NCI-H526 (cell line): ENCODE data around the gene S100A10.

Source experiments
- DNase-seq, 2 experiments: peaks; one replicate each; lab custom pipeline; 2025; lab: John Stamatoyannopoulos, UW

The S100A10 gene

DNA sequence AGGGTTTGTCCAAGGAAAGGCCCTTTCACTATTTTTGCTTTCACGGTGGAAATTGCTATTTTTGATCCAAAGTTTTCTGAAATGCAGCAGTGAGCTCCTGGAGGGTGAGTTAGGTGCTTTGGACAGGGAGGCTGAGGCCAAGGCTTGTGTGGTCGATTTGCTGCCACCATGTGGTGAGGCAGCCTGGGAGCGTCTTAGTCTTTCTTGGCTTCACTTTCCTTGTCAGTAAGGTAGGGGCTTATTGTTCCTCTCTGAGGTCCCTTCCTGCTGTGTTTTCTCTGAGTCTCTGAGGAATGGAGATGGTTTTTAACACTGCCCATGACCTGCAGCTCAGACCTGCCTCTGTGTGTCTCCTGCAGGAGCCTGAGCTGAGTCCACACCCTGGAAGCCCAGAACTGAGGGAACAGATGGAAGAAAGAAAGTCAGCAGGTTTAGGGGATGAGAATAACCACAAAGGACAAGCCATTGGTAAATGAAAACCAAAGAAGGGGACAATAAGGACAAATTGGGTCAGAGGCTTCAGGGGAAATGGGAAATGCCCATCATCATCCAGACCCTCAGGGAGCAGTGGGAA is 20.1 kb upstream of the S100A10 start:
- DNase-seq = peak in 1 of 2 experiments; percentile 73

DNA sequence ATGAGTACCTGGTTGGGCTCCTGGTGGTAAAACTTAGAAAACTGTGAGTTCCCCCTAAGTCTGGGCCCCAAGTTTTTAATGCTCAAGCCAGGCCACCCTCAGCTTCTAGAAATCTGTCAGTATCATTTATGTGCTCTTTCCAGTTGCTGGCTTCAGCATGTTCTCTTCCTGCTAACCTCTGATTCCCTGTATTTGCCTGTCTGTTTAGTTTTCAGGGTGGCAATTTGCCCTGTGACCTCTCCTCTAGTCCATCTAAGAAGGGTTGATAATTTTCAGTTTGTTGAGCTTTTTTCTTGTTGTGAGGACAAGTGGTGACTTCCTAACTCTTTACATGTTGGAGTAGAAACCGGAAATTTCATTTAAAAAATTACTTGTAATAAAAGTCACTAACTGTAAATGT is 16.0 kb upstream of the S100A10 start:
- no peak for DNase-seq

DNA sequence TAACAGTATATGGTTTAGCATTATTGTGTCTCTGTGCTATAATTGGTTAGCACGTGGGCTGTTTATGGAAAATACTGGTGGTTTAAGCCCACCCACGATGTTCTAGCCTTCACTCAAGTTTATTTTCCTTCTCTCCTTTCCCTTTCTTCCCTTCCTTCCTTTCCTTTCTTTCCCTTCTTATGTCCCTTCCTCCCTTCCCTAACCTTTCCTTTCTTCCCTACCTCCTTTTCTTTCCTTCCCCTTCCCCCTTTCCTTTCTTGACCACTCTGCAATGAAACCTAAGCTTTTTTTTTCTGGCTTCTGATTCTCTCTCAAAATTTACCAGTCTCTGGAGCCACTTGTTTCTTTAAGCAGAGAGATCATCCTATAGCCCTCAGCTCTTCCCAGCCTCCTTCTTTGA is 13.4 kb upstream of the S100A10 start:
- DNase-seq = no peak

- no peak for DNase-seq
These were observed 11.8 kb upstream of the S100A10 start for GRCh38 chr1:152005360-152005912.

DNA sequence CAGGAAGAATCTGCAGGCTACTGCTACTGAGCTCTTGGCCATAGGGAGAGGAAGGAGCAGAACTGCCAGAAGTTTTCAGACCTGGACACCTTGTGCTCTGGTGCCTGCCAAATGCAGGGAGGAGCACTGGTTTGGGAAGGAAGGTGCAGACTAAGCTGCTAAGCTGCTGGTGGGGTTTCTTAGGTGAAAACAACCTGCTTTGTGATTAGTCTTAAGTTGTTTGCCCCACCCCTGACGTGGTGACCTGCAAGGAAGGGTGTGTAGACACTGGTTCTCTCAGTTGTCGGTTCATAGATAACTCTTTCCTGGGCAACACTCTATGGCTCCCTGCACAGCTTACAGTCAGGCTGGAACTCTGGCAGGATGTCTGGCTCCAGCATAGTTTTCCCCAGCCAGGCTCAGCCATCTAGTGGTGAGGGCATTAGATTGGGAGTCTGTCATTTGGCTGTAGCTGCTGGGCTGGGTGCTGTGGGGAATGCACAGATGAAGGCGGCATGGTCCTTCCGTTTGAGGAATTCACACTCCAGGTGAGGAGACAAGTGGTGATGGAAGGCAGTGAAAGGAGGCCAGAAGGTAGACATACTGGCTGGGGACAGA is 10.3 kb upstream of the S100A10 start:
- DNase-seq = peak in 1 of 2 experiments; percentile 29

- DNase-seq = no peak
These were observed 9.3 kb upstream of the S100A10 start for GRCh38 chr1:152002960-152003359.

- DNase-seq = peak; percentile 82 to 96
These were observed 8.2 kb upstream of the S100A10 start for GRCh38 chr1:152001631-152002584.

DNA sequence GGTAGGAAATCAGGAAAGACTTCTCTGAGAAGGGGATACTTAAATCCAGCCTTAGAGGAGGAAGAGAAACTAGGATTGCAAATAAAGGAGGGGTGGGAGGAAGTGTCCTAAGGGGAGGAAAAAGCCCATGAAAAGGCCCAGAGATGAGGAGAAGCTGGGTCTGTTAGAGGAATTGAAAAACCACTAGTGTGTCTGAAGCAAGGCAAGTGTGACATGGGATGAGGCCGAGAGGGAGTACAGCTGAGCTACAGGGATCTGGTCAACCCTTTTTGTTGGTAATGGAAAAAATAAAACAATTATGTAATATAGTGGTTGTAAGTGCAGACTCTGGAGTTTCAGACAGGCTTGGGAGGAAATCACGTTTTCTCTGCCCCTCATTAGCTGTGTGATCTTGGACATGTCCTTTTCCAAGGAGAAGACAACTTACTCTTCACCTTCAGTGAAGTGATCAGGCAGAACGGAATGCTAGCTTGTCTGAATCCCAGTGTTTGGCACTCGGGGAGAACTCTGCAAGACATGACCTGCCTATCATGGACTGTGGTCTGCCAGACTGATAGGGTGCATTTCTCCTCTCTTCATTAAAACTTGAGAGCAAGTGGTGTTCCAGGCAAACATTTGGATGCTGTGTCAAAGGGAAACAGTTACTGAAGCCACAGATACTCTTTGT is 7.4 kb upstream of the S100A10 start:
- DNase-seq = no peak

- DNase-seq = no peak
These were observed 5.1 kb upstream of the S100A10 start for GRCh38 chr1:151998611-151999362.

- no peak for DNase-seq
These were observed 3.6 kb upstream of the S100A10 start for GRCh38 chr1:151997284-151997570.

DNA sequence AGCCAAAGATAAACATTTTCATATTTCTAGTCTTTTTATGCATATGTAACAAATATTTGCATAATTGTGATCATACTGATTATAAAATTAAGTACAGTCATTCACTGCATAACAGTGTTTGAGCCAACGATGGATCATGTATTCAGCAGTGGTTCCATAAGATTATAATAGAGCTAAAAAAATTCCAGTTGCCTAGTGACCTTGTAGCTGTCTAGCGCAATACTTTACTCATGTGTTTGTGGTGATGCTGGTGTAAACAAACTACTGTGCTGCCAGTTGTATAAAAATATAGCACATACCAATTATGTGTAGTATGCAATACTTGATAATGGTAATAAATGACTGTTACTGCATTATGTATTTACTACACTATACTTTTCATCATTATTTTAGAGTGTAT is 2.1 kb upstream of the S100A10 start:
- DNase-seq = peak in 1 of 2 experiments; percentile 22

- no peak for DNase-seq
These were observed 1.3 kb upstream of the S100A10 start for GRCh38 chr1:151994956-151995355.

DNA sequence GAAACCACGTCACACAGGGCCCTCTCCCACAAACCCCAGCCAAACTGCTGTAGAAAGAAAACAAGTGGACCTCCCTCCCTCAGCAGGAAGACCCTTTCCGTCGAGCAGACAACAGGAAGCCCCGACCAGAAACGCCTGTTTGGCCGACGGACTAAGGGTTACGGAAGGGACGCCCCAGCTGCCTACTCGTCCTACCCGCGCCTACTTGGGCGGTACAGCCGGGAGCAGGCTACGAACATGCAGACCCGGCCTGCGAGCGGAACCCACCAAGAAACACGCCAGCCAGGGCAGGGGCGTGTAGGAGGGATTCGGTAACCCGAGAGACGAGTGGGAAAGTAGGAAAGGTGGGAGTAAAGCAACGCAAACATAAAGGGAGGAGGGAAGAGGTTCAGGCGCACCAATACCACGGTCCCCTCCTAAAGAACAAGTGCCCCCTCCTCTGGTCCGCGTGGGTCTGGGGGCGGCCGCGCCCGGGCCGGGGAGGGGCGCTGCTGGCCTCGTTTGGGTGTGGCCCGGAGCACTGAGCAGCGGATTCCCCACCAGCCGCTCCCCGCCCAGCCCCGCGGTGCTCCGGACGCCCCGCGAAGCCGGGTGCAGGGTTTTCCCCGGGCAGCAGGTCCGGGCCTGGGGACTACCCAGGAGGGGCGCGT is 450 bp downstream of the S100A10 start:
- peak in 1 of 2 experiments; percentile 55 for DNase-seq

- no peak for DNase-seq
These were observed 1.2 kb downstream of the S100A10 start for GRCh38 chr1:151992303-151993083.

DNA sequence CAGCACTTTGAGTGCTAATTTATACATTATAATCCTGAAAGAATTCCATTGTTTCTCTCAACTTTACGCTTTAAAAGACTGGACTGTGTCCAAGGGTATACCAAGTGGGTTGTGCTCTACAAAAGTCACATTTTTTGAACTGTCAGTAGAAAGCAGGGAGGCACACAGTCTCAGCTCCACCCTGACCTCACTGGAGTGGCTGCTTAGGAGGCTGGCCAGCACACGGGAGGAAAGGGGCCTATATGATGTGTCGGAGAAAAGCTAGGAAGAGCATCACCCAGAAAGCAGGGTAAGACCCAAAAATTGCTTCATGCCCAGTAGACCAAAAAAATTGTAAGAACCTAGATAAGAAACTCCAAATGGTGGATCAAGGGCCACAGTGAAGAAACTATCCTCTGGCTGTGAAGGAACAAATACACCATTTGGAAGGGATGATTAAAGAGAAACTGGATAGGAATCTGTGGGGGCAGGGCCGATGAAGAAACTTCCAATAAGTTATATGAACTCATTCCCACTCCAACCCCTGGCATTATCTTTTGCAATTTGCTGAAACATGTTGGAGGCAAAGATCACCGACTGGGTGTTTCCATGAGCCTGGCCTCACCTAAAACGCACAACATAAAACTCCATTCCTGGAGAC is 1.9 kb downstream of the S100A10 start:
- DNase-seq = no peak

DNA sequence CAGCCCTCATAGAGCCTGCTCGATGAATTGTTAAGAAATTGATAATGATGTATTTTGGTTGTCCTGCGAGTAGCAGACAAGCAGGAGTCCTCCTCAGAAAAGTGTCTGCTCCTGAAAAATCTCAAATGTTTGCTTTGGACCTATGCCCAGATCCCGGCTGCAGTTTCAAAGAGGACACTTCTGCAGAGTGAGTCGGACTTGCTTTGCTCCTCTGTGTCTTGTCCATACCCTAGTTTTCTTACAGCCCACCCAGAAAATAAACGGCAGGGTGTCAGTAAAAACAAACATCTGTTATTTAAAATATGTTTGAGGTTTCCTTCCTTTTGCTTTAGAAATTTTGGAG is 2.8 kb downstream of the S100A10 start:
- DNase-seq = no peak

GRCh38 chr1:151990058-151990855 is 3.4 kb downstream of the S100A10 start:
- no peak for DNase-seq

DNA sequence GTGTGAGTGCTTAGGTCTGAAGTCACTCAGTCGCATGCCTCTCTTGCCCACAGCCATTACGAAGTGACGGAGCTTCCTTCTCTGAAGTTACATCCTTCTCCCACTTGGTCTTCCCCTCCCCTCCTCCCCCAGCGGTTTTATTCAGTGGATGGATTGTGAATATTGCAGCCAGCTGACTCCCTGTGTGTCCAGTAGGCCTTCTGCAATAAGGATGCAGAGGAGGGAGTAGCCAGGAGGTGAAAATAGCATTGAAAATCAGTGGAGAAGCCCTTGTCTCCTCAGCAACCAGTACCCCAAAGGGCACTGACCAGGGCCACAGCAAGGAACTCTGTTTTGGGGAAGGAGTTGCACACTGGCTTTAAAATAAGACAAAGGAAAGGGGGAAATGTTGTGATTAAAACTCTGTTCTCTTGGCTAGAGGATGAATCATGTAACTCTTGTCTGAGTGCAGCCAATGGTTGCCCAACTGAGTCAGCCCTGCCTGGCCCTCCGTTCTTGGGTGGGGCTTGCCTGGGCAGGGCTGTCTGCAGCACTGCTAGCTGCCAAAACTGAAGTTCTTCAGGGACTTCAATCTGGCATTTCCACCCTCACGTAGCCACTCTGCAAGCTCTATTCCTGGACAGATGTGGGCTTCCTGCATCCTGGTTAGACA is 4.3 kb downstream of the S100A10 start:
- DNase-seq = no peak
